Testis (tissue), 2 donors: ENCODE measurements around the gene NDUFA3.

ENCODE experiments used
- CTCF ChIP-seq, 3 experiments: fragments of 450-650 bp in 2 of 3; fragments of 200-600 bp in 1 of 3; sonication (generic) in 1 of 3; IDR thresholded peaks; one replicate each; pipeline ENCODE4 v1.5.1; 2016 to 2019; ENCODE audit warnings: antibody characterized with exemption in 3 of 3, mild to moderate bottlenecking in 2 of 3, moderate library complexity in 1 of 3
- POLR2A ChIP-seq: fragments of 450-650 bp; IDR thresholded peaks from one replicate; pipeline ENCODE4 v1.6.1; 2017; ENCODE audit warnings: antibody characterized with exemption, mild to moderate bottlenecking, moderate library complexity

DNA sequence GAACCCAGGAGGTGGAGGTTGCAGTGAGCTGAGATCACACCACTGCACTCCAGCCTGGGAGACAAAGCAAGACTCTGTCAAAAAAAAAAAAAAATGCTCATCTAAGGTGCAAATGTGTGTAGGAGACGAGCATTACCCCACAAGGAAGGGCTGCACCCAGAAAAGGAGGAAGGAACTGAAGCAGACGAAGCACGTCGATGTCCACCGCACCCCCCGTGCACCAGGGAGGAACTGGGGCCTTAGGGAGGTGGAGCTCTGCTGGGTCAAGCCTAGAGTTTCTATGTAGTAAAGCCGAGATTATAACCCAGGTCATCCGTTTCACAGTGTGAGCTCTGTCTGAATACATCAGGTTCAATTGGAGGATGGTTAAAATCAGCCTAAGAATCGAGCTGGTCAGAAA is 40.0 kb upstream of the NDUFA3 start:
- no peak for TF ChIP-seq CTCF (IDR thresholded peaks at IDR 0.05)
- no peak for TF ChIP-seq POLR2A
